ENCODE results near the gene CALN1. TPM values are rescaled to one million over a fixed set of nuclear protein-coding genes. Genes with fewer than 3 reads are reported as not detected.

CALN1 gene
- total and polyA plus RNA-seq, 2 of the 8 experiments (the other 6 are each of a cell fraction or from before 2014, with no cell fraction given), result 6.4 to 15.2 TPM

- no peak overlapping the region for H2BK12ac ChIP-seq (ENCODE audit: low read depth, low read length)
- no peak overlapping the region for H4K8ac ChIP-seq (ENCODE audit: extremely low read depth, insufficient read depth, low read length)
- no peaks in the 10 kb centered on the region for H3K36me3 ChIP-seq (ENCODE audit: control insufficient read depth in 2 of 4, insufficient read depth in 4 of 4, low read length in 3 of 4)
- no peak overlapping the region for H3K4me3 ChIP-seq (ENCODE audit: extremely low read depth in 1 of 4, insufficient read depth in 2 of 4, low read depth in 3 of 4, low read length in 4 of 4)
- H2AFZ ChIP-seq (ENCODE audit: low read length), result no peak overlapping the region
- no peak overlapping the region for H3K4ac ChIP-seq (replicated peaks; ENCODE audit: insufficient read length, low read depth, low read length)
- H3K23ac ChIP-seq (ENCODE audit: insufficient read length), result no peak overlapping the region
- no peaks in the 10 kb centered on the region for H3K27me3 ChIP-seq (replicated peaks in 1 of 4; ENCODE audit: control insufficient read depth in 3 of 4, extremely low read depth in 1 of 4, insufficient read depth in 3 of 4, low read length in 3 of 4)
- no peaks in the 10 kb centered on the region for H3K9me3 ChIP-seq (ENCODE audit: insufficient read depth in 2 of 2, low read depth in 1 of 2, low read length in 1 of 2)
- no peak overlapping the region for H2BK5ac ChIP-seq (ENCODE audit: low read depth, low read length)
- no peak overlapping the region for H3K9ac ChIP-seq (replicated peaks in 1 of 4; ENCODE audit: extremely low read depth in 1 of 4, low read depth in 3 of 4, low read length in 3 of 4)
- no peaks in the 10 kb centered on the region for H3K4me1 ChIP-seq (replicated peaks in 1 of 4; ENCODE audit: control insufficient read depth in 3 of 4, insufficient read depth in 4 of 4, low read length in 3 of 4)
- H3K79me2 ChIP-seq (ENCODE audit: control insufficient read depth in 1 of 2, insufficient read depth in 2 of 2, low read length in 2 of 2), result no peaks in the 10 kb centered on the region
- POLR2A ChIA-PET (ENCODE audit: partially characterized antibody), result no interaction called here
- H3K23me2 ChIP-seq (ENCODE audit: low read depth, low read length), result no peaks in the 10 kb centered on the region; the same call in 1 of the 2 replicates
- no peak overlapping the region for H2BK15ac ChIP-seq (ENCODE audit: low read length)
- FAIRE-seq, result no peak
- WGBS, 2 experiments (ENCODE audit: extremely low coverage in 1 of 2, insufficient coverage in 1 of 2, insufficient read length in 1 of 2, insufficient replicate concordance in 2 of 2, low coverage in 1 of 2, low lambda C conversion rate in 2 of 2, missing lambda C conversion rate in 1 of 2), result 96% methylated on average over 11 of the region's 11 CpGs; no CpG with 5 or more reads in 1 of the 2 experiments
- no peak overlapping the region for H3K14ac ChIP-seq (ENCODE audit: insufficient read length)
- H3K27ac ChIP-seq (ENCODE audit: low read depth, low read length), result no peak overlapping the region
- H3K4me2 ChIP-seq (ENCODE audit: insufficient read depth in 1 of 2, low read depth in 2 of 2, low read length in 2 of 2), result no peak overlapping the region
- H3K79me1 ChIP-seq (ENCODE audit: low read depth, low read length), result no peaks in the 10 kb centered on the region
- CTCF ChIA-PET (ENCODE audit: partially characterized antibody), result interaction anchor here (0.8 to 1.1 kb wide), 2 partner anchors 9 to 104 kb away, joined by 3 to 4 read pairs; no protein-coding TSS in a partner anchor
- TF ChIP-seq SP2 (IDR thresholded peaks at IDR 0.05; ENCODE audit: low read length), result no peak
- TF ChIP-seq CBX8 (IDR thresholded peaks at IDR 0.05; ENCODE audit: borderline replicate concordance, low read depth, low read length), result no peak
- TF ChIP-seq SAP30 (IDR thresholded peaks at IDR 0.05; ENCODE audit: insufficient read depth, insufficient replicate concordance, low read length), result no peak
- TF ChIP-seq PHF8 (conservative IDR thresholded peaks at IDR 0.05; ENCODE audit: low read depth, low read length), result no peak
- no peak for TF ChIP-seq EGR1 (IDR thresholded peaks at IDR 0.05; ENCODE audit: borderline replicate concordance, low read depth, low read length)
- no peak for TF ChIP-seq BRCA1 (IDR thresholded peaks at IDR 0.05; ENCODE audit: low read depth, low read length)
- TF ChIP-seq CHD2 (IDR thresholded peaks at IDR 0.05; ENCODE audit: low read length), result no peak
- TF ChIP-seq EP300 (IDR thresholded peaks at IDR 0.05; ENCODE audit: borderline replicate concordance in 1 of 2, low read depth in 2 of 2, low read length in 2 of 2), result no peak
- no peak for TF ChIP-seq SIX5 (IDR thresholded peaks at IDR 0.05; ENCODE audit: low read depth, low read length)
- TF ChIP-seq SUZ12 (IDR thresholded peaks at IDR 0.05; ENCODE audit: low read length), result no peak
- TF ChIP-seq CEBPB (IDR thresholded peaks at IDR 0.05; ENCODE audit: low read depth, low read length), result no peak
- no peak for TF ChIP-seq RNF2 (IDR thresholded peaks at IDR 0.05; ENCODE audit: borderline replicate concordance, low read depth, low read length, missing control alignments, poor library complexity, severe bottlenecking)
- TF ChIP-seq JUN (IDR thresholded peaks at IDR 0.05; ENCODE audit: low read depth, low read length), result no peak
- H2AK5ac ChIP-seq (ENCODE audit: low read depth, low read length), result no peak overlapping the region
- no peak overlapping the region for H4K5ac ChIP-seq (ENCODE audit: insufficient read length, low read depth, low read length)
- no peak overlapping the region for H3K56ac ChIP-seq (replicated peaks; ENCODE audit: insufficient read length, low read depth, low read length)
- H2BK120ac ChIP-seq (replicated peaks; ENCODE audit: low read depth, low read length), result no peak overlapping the region
- peak in 1 of 2 experiments; percentile 19 for DNase-seq (ENCODE audit: low read depth in 1 of 2, low spot score in 2 of 2)
- H3K18ac ChIP-seq (ENCODE audit: extremely low read depth, low read length), result no peak overlapping the region
- no peaks in the 10 kb centered on the region for H4K20me1 ChIP-seq (replicated peaks in 1 of 2; ENCODE audit: control insufficient read depth in 1 of 2, insufficient read depth in 2 of 2, low read length in 2 of 2)
- no peak overlapping the region for H4K91ac ChIP-seq (replicated peaks; ENCODE audit: insufficient read length, low read length)
- H2BK20ac ChIP-seq (ENCODE audit: low read length), result no peak overlapping the region
Observed at GRCh38 chr7:72078856-72079255, 333.3 kb downstream of the CALN1 start.

Data from H1 (cell line).